Mesodermal cell (in vitro differentiated cells): ENCODE data around the gene ANO4.

Experiments used
- H3K27ac ChIP-seq: 2 replicates; pipeline ENCODE4 v1.7.0; 2013; ENCODE audit warnings: mild to moderate bottlenecking, low read depth, low read length, moderate library complexity; ENCODE audit not compliant: severe bottlenecking
- H3K36me3 ChIP-seq: 2 replicates; pipeline ENCODE4 v1.7.1; 2013; ENCODE audit warnings: mild to moderate bottlenecking, low read length, moderate library complexity; ENCODE audit not compliant: control insufficient read depth, insufficient read depth
- H3K4me1 ChIP-seq: one replicate; pipeline ENCODE4 v1.7.1; 2013; ENCODE audit warnings: mild to moderate bottlenecking, low read length; ENCODE audit not compliant: insufficient read depth, control insufficient read depth, poor library complexity, severe bottlenecking
- H3K4me3 ChIP-seq: 2 replicates; pipeline ENCODE4 v1.7.0; 2013; ENCODE audit warnings: low read length, control low read depth, mild to moderate bottlenecking; ENCODE audit not compliant: insufficient read depth, poor library complexity, severe bottlenecking; ENCODE audit errors: extremely low read depth
- H3K9me3 ChIP-seq: 2 replicates; pipeline ENCODE4 v1.7.1; 2013; ENCODE audit warnings: mild to moderate bottlenecking, low read length, moderate library complexity; ENCODE audit not compliant: control insufficient read depth
- WGBS, 2 experiments: methylation state at CpG; one replicate each; pipeline ENCODE4 v1.1.5; 2013; ENCODE audit warnings: missing lambda C conversion rate in 2 of 2; ENCODE audit not compliant: insufficient coverage in 2 of 2; 5-methylcytosine and 5-hydroxymethylcytosine counted together

ANO4 gene

DNA sequence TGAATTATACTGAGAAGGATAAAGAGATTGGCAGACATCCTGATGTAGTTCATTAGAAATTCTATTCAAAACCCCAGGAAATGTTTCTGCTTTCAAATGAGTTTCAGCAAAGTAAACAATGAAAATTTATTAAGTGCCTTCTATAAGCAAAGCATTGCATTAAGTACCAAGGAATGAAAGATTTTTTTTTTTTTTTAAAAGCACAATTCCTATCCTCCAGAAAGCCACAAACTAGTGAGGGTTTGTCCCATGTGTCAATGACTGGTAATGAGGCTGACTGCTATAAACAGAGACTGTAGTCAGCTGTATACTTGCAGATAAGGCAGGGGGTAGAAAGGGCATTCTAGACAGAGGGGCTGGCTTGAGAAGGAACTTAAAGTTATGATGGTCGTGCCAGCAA is 6.7 kb downstream of the ANO4 start:
- H3K4me1 ChIP-seq, result peaks cover 38% of the 10 kb centered on the region
- H3K9me3 ChIP-seq, result peaks cover 5% of the 10 kb centered on the region
- peaks cover 8% of the 10 kb centered on the region for H3K36me3 ChIP-seq
- H3K4me3 ChIP-seq, result no peak overlapping the region
- 43 to 67% methylated on average over 1 of the region's 1 CpG for WGBS, 2 experiments
- H3K27ac ChIP-seq, result no peak overlapping the region

DNA sequence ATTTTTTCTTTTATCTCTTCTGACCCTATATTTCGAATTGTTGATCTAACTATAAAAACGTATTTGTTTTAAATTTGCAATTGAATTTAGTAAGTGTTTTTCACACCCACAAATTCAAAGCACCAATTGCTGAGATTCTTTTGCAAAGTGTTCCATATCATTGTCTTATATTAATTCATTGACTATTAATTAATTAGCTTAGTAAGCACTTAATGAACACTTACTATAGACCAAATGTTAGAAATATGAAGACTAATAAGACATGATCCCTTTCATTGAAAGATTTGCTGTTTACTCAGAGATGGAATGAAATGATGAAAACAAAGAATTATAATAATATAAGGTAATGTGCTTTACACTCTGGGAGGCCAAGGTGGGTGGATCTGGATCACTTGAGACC is 14.2 kb downstream of the ANO4 start:
- WGBS, 2 experiments, result no CpG with 5 or more reads among the region's 2 CpGs
- Histone ChIP-seq H3K4me3 (no peak overlapping the region), H3K9me3 (peaks cover 5% of the 10 kb centered on the region), H3K4me1 (no peaks in the 10 kb centered on the region), H3K27ac (no peak overlapping the region), H3K36me3 (no peaks in the 10 kb centered on the region)

DNA sequence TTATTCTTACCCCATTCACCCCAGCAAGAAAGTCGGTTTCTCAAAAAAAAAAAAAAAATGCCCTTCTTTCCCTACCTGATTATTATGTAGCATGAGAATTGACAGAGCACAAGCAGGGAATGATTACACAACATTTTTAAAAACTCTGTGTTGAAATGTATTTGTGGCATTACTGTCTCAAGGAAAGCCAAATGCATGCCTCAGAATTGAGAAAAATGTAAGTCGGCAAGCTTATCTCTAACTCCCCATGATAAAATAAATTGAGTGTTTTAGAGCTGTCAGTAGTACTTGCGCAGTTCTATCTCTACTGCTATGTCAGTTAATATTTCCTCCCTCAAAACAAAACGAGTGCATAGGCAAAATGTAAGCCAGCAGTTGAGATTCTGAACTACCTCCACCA is 25.7 kb downstream of the ANO4 start:
- Histone ChIP-seq H3K36me3 (no peaks in the 10 kb centered on the region), H3K9me3 (no peaks in the 10 kb centered on the region), H3K4me1 (peaks cover 29% of the 10 kb centered on the region), H3K27ac (no peak overlapping the region), H3K4me3 (no peak overlapping the region)
- 75 to 86% methylated on average over 1 to 2 of the region's 4 CpGs for WGBS, 2 experiments

DNA sequence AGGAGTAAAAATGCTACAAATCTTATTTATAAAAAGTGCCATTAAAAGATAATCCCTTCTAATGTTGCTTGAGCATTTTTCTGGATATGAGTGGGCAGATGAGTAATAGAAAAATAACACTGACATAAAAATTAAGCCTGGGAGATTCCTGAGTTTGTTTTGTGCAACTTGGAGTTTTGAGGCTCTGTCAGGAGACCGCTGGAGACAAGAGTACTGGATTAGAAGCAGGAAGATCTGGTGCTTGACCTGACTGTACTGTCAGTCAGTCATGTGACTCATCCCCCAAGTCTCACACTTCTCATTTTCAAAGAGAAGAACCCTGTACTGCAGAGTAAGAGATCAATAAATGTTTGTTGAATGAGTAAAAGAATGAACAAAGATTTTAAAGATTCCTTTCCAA is 29.4 kb downstream of the ANO4 start:
- no peak overlapping the region for H3K4me3 ChIP-seq
- H3K36me3 ChIP-seq, result no peaks in the 10 kb centered on the region
- no peaks in the 10 kb centered on the region for H3K9me3 ChIP-seq
- 33 to 60% methylated on average over 1 of the region's 1 CpG for WGBS, 2 experiments
- peak overlapping the region; percentile 73 for H3K27ac ChIP-seq
- peaks cover 33% of the 10 kb centered on the region for H3K4me1 ChIP-seq

DNA sequence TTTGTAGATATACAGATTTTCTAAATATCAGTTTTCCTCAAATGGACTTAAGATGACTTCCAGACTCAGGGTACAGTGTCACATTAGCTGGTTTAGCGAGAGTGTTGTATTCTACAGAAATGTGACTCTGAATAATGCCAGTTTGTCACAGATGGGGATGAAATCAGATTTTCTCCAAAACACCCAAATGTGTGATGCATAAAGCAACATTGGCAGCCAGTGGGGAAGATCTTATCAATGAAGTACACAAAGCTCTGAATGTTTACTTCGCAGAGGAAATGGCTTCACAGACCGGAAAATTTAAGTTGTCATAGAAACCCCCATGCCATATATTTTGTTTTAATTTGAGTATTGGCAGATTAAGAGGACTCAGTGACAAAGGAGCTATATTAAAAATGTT is 29.9 kb downstream of the ANO4 start:
- H3K4me1 ChIP-seq, result peaks cover 33% of the 10 kb centered on the region
- peak overlapping the region; percentile 73 for H3K27ac ChIP-seq
- 60 to 80% methylated on average over 2 of the region's 3 CpGs for WGBS, 2 experiments
- H3K36me3 ChIP-seq, result no peaks in the 10 kb centered on the region
- no peak overlapping the region for H3K4me3 ChIP-seq
- no peaks in the 10 kb centered on the region for H3K9me3 ChIP-seq

DNA sequence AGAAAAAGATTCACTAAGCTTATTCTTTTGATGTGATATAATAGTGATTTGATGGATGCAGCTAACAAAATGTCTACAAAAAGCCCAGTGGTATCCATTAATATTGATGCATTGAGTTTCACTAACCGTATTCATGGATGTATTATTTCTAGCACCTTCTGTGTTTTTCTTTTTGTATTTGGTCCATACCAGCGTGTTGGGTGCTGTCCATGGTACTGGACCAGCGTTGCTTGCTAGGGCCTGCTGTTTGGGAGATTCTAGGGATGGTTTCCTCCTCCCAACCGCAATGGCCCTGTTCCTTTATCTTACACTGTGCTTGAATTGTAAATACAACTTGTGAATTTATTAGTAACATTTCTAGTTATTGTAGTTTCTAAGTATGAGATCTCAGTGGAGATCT is 31.7 kb downstream of the ANO4 start:
- 0% methylated on average over 2 of the region's 4 CpGs; no CpG with 5 or more reads in 1 of the 2 experiments for WGBS, 2 experiments
- Histone ChIP-seq H3K36me3 (no peaks in the 10 kb centered on the region), H3K4me3 (no peak overlapping the region), H3K4me1 (peaks cover 33% of the 10 kb centered on the region), H3K27ac (no peak overlapping the region), H3K9me3 (no peaks in the 10 kb centered on the region)

DNA sequence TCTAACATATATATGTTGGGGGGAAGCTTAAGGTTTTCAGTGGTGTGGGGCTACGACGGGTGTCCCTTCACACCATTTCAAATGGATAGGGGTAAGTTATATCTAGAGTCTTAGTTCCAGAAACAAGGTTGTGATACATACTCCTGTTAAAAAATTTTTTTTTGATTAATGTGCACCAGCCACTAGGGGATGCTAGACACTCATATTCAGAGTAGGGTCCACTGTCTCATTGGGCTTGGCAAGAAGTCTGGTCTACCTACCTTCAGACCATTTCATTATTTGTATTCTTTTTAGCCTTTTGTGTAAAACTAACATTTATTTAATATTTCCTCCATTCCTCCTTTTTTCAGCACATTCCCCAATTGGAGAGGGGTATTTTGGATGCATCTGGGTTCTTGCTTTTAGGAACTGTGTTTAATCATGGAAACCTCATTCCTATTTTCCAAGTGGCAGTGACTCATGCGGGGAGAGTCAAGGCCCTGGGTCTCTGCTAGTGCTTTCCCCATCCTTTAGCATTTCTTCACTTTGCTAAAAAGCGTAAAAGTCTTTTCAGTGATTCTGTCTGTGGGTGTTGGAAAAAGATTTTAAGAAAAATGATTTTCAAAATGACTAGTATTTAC is 33.4 kb downstream of the ANO4 start:
- Histone ChIP-seq H3K36me3 (no peaks in the 10 kb centered on the region), H3K9me3 (no peaks in the 10 kb centered on the region), H3K4me3 (no peak overlapping the region), H3K27ac (no peak overlapping the region), H3K4me1 (peaks cover 18% of the 10 kb centered on the region)
- no CpG with 5 or more reads among the region's 4 CpGs for WGBS, 2 experiments

DNA sequence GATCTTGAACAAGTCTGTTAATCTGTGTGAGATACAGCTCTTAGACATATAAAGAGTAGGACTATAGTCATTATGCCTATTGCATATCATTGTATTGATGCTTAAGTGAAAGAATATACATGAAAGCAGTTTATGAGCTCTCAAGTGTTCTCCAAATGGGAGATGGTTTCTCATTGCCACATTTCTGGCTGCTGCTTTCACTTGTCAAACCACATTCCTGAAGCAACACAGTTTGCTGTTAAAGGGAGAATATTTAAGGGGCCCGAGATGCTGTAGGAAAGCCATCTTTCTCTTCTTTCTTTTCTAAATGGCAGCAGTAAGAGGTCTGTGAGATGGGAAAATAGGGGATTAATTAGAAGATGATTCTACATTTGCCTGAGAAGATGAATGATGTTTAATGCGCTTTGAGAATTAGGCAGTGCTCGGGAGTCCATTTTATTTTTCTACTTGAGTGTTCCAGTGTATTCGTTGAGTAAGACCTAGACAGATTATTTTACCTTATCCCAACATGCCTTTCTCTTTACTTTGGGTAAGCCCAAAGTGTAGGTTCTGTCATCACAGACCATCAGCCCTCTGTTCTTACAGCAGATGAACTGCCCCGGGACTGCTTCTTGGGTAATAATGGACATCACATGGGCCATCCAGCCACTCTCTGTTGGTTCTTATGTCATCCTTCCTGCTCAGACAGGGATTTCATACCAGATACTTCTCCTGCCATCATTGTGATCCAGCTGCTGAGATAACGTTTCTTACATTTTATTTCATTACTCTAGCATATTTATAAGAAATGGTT is 35.6 kb downstream of the ANO4 start:
- H3K36me3 ChIP-seq, result no peaks in the 10 kb centered on the region
- no peaks in the 10 kb centered on the region for H3K9me3 ChIP-seq
- H3K4me3 ChIP-seq, result no peak overlapping the region
- H3K4me1 ChIP-seq, result peaks cover 4% of the 10 kb centered on the region
- H3K27ac ChIP-seq, result no peak overlapping the region
- WGBS, 2 experiments, result 95 to 100% methylated on average over 2 to 4 of the region's 6 CpGs

DNA sequence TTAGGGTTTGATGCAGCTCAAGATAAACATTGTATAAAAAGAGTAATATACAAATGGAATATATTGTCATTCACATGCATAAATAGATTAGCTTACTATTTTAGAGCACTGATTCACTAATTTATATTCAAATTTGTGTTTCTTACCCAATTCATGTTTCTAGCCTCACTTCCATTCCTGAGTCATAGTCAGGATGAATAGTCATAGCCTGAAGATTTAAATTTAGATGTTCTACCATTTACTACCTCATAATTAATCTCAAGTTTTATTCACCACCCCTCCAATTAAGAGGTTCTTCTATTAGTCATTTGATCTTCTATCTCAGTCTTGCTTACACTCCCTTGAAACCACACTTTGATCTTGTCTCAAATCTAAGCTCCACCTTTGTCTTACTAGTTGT is 38.7 kb downstream of the ANO4 start:
- no peaks in the 10 kb centered on the region for H3K36me3 ChIP-seq
- H3K9me3 ChIP-seq, result no peaks in the 10 kb centered on the region
- H3K4me3 ChIP-seq, result no peak overlapping the region
- H3K27ac ChIP-seq, result no peak overlapping the region
- H3K4me1 ChIP-seq, result peaks cover under 1% of the 10 kb centered on the region

DNA sequence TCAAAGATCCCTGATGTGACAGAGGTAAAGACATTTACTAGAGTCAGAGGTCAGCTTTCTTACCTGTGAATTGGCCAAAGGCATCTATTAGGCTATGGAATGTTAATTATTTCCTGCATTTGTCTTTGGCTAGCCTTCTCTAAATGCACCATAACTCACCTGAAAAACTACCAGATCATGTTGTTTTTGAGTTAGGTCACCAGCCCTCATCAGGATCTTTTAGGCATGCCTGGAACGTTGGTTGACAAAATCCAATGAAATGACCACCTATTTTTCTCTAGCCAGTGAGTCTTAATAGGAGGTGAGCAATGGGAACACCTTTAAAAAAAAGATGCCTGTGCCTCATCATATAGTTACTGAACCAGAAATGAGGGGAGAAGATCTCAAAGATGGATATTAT is 46.2 kb downstream of the ANO4 start:
- no peaks in the 10 kb centered on the region for H3K9me3 ChIP-seq
- H3K4me1 ChIP-seq, result peaks cover 9% of the 10 kb centered on the region
- WGBS, 2 experiments, result no CpG with 5 or more reads among the region's 1 CpG
- H3K36me3 ChIP-seq, result peaks cover 3% of the 10 kb centered on the region
- H3K27ac ChIP-seq, result no peak overlapping the region
- no peak overlapping the region for H3K4me3 ChIP-seq

DNA sequence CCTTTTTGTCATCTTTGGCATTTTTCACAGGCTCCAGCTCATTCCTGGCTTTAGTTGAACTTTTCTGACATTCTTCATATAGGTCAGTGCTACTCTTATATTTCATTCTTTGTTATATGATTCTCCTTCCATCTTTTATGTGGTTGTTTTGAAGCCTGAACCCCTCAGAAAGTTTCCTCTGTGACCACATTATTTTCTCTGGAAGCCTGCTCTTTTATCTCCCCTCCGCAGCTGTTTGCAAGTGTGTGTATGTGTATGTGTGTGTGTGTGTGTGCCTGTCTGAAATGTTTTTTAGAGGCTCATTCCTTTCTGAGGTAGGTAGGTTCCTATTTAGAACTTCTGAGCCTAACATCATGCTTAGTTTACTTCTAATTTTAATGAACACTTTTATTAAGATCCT is 47.6 kb downstream of the ANO4 start:
- H3K4me3 ChIP-seq, result no peak overlapping the region
- no CpG with 5 or more reads among the region's 1 CpG for WGBS, 2 experiments
- no peak overlapping the region for H3K27ac ChIP-seq

More for the DNA sequence above, 47.6 kb downstream of the ANO4 start:
- peaks cover 9% of the 10 kb centered on the region for H3K4me1 ChIP-seq
- H3K9me3 ChIP-seq, result no peaks in the 10 kb centered on the region
- H3K36me3 ChIP-seq, result peaks cover 3% of the 10 kb centered on the region
